ENCODE measurements around the gene TACC2.
A peak's percentile ranks its signal among the peaks of the same experiment; 100 is the strongest.

Gene TACC2

DNA sequence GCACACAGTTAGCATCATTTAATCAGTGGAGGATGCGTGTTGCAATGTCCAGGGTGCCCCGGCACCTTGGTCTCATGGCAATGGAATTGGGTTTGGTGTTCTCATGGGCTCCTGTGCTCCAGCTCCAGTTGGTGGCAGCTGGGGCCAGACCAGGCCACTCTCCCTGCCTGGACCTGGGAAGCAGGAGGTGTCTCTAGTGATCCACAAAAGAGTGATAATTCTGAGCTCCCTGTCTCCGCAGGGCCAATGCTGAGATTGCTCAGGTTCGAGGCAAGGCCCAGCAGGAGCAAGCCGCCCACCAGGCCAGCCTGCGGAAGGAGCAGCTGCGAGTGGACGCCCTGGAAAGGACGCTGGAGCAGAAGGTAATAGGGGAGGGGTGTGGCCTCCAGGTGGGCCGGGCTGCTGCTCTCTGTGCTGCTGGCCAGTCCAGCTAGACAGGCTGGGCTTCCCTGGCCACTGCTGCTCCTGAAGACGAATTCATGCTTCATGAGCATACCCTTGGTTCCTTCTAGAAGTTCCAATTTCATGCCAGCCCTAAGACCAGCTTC lies 260.4 kb downstream of the TACC2 start:
- no peak for DNase-seq (ENCODE audit: low read depth)

DNA sequence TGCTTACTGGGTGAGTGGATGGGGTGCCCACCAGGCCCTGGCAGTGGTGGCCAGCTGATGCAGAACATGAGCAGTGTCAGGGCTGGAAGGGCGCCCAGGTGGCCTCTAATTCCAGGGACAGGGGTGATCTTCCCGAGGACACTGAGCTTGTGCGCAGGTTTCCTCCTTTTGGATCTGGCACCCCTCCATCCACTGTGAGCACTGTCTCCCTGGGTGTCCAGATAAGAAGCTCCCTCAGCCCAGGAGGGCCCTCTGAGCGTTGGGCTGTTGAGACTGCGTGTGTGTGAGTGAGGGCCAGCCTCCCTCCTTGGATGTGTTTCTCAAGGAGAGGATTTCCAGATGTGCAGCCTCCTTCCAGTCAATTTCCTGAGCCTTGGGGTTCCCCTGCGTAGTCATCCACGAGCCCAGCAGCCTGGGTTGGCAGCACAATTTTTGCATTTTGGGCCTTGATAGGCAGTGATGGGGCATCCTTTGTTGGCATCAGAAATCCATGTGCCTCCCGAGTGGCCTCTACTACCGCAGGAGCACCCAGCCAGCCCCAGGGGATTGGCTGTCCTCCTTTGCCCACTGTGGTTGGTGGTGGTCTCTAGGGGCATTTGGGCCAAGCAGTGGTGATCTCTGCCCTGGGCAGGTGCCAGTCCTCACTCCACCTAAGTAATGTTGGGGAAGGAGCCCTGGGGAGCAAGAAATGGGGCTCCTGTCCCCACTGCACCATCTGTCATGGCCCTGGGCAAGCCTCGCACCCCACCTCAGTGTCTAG lies 261.2 kb downstream of the TACC2 start:
- no peak for DNase-seq (ENCODE audit: low read depth)

DNA sequence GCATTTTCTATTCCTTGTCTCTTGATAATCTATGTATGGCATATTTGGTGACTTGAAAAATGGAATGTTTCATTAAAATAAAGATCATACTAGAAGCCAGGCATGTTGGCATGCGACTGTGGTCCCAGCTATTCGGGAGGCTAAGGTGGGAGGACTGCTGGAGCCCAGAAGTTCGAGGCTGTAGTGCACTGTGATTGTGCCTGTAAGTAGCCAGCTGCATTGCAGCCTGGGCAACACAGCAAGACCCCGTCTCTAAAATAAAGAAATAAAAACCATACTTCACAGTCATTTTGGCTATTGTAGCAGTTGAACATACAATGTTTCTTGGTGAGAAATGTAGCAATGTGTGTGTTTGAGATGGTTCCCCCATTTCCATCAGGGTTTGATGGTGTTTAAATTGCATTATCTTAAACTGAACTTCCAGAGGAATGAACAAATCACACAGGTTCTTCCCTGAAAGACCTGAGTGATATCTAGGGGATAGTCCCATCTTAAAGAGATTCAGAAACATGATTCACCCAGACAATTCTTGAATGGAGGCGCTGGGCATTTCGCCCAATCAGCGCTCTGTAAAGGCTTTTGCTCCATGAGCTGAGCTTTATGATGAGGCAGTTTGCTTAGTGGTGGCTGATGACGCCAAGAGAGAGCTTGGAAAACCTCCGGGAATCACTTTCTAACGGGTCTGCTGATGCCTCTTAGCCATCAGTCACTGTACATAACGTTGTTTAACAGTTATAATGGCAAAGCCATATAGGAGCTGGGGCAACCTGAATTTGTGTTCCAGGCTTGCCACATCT lies 262.7 kb downstream of the TACC2 start:
- no peak for DNase-seq (ENCODE audit: low read depth)

DNA sequence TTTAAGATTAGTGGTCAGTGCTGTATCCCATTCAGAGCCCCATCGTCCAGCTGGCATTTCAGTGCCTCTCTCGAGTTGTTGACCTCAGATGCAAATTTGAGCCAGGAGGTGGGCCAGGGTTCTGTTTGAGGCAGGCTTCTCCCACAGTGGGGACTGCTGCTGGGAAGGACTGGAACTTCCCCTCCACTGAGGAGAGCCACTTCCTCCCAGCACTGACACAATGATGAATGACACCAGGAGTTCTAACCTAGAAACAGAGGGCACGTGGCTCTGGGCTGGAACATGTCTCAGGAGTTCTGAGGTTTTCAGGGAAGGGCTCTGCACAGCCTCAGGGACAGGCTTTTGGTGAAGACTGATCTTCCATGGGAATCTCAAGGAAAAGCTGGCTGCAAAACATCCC lies 263.8 kb downstream of the TACC2 start:
- DNase-seq (ENCODE audit: low read depth), result no peak

DNA sequence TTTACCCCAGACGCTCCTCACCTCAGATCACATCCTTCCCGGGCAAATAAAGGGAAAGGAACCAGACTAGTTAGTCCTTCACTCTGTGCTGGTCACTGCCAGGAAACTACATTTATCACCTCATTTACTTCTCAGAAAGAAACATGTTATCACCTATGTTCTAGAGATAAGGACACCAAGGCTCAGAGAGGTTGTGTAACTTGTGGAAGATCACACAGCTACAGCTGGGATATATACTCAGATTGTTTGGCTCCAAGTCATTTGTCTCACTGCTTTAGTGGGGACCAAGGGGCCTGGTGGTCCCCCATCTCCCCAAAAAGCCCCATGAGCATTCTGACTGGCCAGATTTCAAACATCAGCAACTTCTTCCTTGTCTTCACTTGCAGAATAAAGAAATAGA lies 264.6 kb downstream of the TACC2 start:
- DNase-seq (ENCODE audit: low read depth), result no peak

DNA sequence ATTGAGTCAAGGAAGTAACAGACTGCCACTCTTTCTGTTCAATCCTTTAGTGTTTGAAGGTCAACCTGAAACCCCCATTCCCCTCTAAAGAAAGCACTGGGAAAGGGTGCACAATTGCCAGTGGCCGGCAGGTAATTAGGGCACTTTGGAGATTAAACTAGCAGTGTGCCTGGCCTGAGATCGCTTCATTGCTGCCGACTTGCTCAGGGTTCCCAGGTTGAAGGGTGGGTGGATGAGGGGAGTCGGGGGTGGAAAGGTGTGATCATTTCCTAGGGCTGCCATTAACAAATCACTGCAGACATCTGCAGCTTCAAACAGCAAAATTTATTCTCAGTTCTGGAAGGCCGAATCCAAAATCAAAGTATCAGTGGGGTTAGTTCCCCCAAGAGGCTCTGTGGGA lies 265.9 kb downstream of the TACC2 start:
- no peak for DNase-seq (ENCODE audit: low read depth)

DNA sequence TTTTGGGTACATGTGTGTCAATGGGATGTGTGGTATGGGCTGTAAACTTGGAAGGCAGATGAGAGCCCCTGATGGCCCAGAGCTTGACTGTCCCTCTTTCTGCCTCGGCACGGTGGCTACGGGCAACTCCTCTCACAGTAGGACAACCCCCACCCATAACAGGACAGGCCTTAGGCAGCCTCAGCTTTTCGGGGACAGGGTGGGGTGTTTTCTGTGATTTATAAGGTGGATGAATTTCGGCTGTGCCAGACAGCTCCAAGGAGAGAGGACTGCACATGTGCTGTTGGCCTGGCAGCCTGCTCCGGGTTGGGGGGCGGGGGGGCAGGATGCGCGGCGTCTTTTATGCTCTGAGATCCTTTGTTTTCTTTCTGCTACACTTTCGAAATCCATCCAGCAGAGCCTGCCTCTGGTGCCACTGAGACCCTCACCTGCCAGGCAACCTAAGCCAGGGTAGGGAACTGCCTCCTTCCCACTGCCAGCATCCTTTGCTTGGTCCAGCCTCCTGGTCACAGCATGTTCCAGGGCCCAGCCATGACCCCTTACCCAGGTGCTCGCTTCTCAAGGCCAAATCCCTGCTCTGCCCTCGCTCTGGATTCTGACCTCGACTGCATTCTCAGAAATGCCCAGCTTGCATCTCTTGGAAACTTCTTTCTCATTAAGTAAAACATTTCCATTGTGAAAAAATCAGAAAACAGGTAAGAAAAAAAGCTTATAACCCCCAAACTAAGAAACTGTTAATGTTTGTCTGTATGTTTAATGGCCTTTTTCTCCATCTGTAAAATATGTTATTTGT lies 266.7 kb downstream of the TACC2 start:
- no peak for DNase-seq (ENCODE audit: low read depth)

DNA sequence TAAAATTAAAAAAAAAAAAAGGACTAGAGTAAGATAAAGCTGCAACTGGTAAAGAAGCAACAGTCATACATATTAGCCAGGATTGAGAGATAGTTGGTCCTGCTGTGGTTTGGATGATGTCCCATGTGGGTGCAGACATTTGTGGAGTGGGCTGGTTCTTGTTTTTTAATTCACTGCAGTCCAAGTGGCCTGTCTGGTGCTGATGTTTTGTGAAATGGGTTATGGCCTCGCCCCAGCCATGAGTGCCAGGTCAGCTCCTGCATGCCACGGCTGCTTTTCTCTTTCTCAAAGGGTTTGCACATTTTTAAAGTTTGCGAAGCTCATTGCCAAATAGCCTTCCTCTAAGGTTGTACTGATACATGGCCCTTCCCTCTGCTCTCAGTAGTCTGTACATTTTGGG lies 268.1 kb downstream of the TACC2 start:
- DNase-seq (ENCODE audit: low read depth), result no peak

DNA sequence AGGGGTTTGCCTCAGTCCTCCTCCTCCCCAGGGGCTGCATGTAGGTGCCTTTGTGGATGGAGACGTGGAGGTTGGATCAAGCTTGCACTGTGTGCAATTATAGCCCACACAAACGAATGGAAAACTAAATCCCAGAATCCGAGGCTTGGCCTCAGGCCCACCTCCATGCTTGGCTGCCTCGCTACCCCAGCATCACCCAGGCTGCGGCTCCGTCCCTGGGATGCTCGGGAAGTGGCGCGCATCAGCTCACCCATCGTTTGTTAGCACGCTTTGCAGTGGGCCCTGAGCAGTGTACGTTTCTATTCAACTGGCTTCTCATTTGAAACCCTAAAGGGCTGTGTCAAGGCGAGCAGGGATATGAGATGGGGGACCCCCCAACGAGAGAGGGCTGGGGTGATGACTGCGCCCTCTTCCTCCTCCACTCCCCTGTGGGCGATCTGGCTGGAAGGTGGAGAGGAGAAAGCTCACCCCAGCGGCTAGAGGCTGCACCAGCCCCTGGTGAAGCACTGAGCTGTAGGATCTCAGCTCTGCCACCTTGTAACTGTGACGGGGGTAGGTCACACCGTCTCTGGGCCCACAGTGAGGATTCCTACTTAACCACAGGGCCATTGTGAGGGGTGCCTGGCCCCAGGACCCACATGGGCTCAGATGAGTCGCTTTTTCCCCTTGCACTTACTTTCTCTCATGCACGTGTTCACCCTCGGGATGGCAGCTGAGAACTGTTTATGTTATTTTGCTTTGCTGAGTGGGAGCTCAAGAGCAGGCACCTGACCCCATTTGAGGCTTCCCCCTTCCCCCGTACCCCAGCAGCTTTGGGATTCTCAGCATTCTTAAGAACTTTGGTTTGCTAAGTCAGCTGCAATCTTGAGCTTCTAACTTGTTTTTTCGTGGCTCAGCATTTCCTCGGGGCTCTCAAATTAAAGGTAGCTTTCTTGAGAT lies 269.4 kb downstream of the TACC2 start:
- DNase-seq (ENCODE audit: low read depth), result no peak

DNA sequence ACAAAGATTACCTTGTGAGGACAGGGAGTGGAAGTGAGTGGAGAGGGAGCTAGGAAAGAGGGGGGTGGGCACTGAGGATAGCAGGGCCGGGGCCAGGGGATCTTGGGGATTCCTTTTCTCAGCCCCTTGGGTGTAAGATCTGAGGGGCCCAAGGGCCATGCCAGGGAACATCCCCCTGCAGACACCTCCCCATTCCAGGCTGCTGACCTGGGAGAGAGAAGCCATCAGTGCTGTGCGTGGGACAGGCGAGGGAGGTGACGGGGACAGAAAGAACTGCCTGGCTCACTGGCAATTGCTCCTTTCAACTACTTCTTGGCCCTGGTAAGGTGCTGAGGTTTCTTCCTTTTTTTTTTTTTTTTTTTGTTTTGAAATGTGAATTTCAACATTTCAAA lies 270.1 kb downstream of the TACC2 start:
- no peak for DNase-seq (ENCODE audit: low read depth)

DNA sequence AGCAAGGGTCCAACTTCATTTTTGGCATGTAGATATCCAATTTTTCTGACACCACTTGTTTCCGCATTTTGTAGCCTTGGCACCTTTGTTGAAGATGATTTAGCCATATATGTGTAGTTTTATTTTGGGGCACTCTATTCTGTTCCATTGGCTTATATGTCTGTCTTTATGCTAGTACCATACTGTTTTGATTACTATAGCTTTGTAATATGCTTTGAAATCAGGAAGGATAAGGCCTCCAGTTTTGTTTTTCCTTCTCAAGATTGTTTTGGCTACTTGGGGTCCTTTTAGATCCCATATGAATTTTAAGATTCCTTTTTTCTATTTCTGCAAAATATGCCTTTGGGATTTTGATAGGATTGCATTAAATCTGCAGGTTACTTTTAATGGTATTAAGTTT lies 272.6 kb downstream of the TACC2 start:
- no peak for DNase-seq (ENCODE audit: low read depth)

DNA sequence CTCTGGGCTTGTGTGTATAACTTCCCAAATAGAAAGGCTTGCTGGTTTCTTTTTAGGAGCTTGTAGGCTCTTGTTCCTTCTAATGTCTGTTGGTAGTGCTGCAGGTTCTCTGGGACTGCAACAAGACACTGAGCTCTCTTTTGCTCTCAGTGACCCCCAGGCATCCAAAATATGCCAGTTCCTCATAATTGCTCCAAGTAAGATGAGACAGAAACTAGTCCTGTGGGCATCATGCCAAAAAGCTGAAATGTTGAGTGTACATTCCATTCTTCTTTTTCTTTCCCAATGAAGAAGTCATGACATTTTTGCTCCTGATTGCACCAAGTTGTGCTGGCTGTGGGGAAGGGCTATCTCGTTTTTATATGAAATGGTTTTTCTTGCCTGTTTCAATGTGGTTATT lies 275.0 kb downstream of the TACC2 start:
- peak; percentile 81 for DNase-seq (ENCODE audit: low read depth)

DNA sequence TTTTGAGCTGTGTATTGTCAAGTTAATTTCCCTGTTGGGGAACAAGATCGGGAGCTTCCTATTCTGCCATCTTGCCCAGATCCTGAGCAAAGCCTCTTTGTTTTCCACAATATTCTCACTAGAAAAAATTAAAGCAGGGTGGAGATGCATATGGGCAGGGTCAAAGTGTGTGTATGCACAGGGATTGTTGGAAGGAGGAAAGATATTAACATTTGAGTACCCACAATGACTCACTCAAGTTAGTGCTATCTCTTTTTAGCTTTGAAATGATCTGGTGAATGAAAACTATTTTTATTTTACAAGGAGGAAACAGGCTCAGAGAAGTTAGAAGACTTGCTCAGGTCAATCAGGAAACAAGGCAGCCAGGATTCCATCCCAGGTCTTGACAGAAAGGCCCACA lies 275.5 kb downstream of the TACC2 start:
- DNase-seq (ENCODE audit: low read depth), result no peak

DNA sequence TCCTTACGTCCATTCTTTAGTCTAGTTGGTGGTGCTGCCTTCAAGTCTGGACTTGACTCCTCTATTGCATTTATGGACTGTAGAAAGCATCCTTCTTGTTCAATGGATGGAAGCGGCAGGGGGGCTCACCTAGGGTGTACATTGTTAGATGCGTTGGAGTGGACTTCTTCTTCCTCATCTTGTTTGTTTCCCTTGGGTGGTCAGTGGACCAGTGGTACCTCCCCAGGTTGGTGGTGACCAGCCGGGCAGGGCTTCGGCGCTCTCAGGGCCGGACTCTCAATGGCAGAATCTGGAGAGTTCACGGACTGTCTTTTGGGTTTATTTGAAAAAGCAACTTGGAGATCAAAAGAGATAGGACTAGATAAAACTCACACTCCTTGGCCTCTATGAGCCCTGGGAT lies 276.0 kb downstream of the TACC2 start:
- DNase-seq (ENCODE audit: low read depth), result no peak

DNA sequence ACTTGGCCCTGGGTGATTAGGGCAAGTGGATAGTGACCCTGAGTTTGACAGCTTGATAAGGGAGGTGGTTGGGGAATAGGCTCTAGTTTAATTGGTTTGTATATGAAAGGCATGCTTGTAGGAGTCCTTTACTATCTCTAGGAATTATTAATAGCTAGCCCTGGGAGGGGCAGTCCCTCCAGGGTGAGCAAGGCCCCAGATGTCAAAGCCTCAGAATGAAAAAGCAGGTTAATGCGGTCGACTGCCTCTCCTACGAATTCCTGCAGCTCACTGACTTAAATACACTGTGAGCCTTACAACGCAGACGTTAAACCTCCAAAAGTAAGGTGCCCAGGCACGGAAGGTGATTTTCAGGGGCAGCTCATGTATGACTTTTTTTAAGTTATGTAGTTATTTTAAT lies 276.9 kb downstream of the TACC2 start:
- no peak for DNase-seq (ENCODE audit: low read depth)

DNA sequence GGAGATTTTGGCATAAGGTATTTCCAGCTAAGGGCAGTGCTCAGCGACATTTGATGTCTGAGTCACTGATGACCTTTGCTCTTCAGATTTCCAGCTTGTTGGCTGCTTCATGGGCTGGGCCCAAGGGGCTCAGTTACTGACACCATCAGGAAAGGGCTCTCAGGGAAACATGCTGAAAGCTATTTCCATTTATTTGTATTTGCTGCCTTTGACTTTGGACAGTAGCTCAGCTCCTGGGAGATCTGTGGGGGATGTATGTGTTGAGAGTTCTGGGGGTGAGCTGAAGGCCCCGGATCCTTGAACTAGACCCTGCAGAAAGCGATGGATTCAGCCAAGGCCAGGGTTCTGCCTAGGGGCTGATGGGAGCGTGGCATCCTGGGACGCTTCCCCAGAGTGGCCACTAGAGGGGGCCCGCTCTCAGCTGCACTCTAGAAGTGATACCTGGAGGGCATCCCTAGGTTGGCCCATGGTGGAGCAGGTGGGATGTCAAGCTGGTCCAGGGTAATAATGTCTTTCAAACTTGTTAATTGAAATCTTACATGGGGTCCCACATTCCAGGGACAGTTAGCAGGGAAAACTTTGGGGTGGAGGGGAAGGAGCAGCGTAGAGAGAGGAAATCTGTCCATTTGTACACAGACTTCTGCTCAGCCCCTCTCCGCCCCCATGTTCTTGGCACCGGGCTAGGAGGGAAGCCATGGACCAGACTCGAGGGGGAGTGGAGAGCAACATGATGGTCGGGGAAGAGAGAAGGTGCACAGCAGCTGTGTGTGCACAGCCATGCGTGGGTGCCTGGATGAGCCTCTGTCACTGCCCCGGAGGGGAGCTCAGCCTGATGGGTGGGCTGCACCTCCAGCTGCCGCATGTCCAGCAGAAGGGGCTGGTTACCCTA lies 279.1 kb downstream of the TACC2 start:
- DNase-seq (ENCODE audit: low read depth), result no peak

DNA sequence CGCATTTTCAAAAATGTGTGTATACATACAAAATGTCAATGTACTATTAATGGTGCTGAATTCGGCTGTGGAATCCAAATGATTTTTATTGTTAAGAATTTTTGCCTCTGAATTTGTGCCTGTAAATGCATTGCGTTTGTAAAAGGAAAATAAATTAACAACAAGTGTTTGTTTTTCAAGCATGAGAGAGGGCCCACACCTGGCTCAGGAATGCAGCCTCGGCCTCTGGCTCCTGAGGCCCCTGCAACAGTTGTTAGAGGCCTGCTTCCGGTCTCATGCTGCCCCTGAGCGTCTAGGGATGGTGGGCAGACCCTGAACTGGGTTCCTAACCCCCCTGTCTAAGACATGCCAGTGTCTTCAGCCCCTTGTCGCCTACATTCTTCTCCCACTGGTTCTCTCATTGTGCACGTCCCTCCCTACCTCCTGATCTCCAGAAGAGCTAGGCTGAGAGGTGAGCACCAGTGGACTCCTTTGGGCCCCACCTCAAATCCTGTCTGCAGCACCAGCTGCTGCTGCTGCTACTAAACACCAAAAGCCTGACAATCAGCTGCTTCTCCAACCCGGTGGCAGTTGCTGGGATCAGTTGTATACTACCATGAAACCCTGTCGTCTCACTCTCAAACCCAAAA lies 280.2 kb downstream of the TACC2 start:
- no peak for DNase-seq (ENCODE audit: low read depth)

DNA sequence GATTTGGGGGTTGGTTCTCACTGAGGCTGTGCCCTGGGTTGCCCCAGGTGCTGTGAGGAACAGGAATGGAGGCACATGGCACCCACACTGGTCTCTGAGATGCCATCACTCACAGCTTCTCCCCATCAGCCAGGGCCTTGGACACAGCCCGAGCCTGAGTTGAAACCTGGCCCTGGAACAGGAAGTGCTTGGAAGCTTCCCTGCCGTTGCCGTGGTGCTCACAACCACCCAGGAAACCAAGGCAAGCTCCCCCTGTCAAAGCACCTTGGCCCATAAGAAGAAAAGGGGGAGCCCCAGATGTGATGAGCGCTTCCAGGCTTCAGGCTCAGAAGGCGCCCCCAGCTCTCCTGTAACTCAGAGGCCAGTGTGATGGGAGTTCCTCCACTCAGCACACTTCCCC lies 282.1 kb downstream of the TACC2 start, which contains the start of gene BTBD16:
TSS of gene BTBD16 (plus strand) at position 221 of the 400 bp plus-strand sequence. CDS start 3,786 bp downstream, outside the sequence.
- DNase-seq (ENCODE audit: low read depth), result no peak

DNA sequence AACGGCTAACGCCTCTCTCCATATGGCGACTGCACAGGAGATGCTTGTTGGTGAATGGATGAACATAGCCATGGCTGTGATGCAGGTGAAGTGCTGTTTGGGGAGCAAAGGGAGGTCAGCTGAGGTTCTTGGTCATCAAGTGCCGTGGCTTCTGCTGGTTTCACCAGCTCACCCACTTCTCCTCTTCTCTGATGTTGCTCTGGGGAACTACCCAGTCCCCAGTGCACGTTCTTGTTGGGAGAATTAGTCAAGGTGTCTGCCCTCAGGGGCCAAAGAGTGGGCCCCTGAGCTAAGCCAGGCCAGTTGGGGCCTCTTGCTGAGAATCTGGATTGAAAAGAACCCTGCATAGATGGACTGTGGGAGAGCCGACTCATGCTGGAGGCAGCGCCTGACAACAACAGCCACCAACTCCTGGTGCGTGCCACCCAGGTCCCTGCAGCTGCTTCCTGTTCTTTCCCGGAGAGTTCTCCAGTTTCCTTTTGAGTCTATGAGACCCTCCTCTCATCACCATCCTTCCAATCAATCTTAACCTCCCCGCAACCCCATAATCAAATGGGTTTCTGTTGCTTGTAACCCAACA lies 285.1 kb downstream of the TACC2 start:
- no peak for DNase-seq (ENCODE audit: low read depth)
